CD4-positive, alpha-beta memory T cell (primary cell): ENCODE results near the gene KCNH6. TPM values are rescaled to one million over a fixed set of nuclear protein-coding genes. Genes with fewer than 3 reads are reported as not detected.

ENCODE experiments used
- CTCF ChIA-PET: fragments of 350-600 bp; sonication (Branson Sonifier 250); formaldehyde crosslinking; loops from one replicate; lab custom pipeline; 2021; ENCODE audit warnings: inconsistent platforms; ENCODE audit not compliant: partially characterized antibody; lab: Charles Lee
- POLR2A ChIA-PET: fragments of 350-600 bp; sonication (Branson Sonifier 250); formaldehyde crosslinking; loops from one replicate; lab custom pipeline; 2021; ENCODE audit not compliant: partially characterized antibody; lab: Charles Lee
- DNase-seq, 5 donors: peaks; one replicate each; pipeline versions ENCODE4 v3.0.0 to v3.0.0-alpha.2; 2020 to 2022; ENCODE audit warnings: mixed read lengths in 1 of 5
- H3K27ac ChIP-seq: one replicate; pipeline ENCODE4 v1.7.0; 2013; ENCODE audit warnings: low read depth, low read length
- H3K27me3 ChIP-seq: 2 replicates; pipeline ENCODE4 v1.7.0; 2013; ENCODE audit warnings: mild to moderate bottlenecking, low read length, moderate library complexity; ENCODE audit not compliant: insufficient read depth
- H3K36me3 ChIP-seq: 2 replicates; pipeline ENCODE4 v1.7.0; 2013; ENCODE audit warnings: mild to moderate bottlenecking, low read length, moderate library complexity; ENCODE audit not compliant: insufficient read depth
- H3K4me1 ChIP-seq: 2 replicates; pipeline ENCODE4 v1.7.0; 2013; ENCODE audit warnings: mild to moderate bottlenecking, low read length, moderate library complexity; ENCODE audit not compliant: insufficient read depth
- H3K4me3 ChIP-seq, 2 donors: one replicate each; pipeline ENCODE4 v1.7.0; 2013; ENCODE audit warnings: low read length in 2 of 2, mild to moderate bottlenecking in 1 of 2
- H3K9me3 ChIP-seq, 2 donors: one replicate each; pipeline ENCODE4 v1.7.0; 2013; ENCODE audit warnings: low read length in 2 of 2, control low read depth in 1 of 2; ENCODE audit not compliant: control insufficient read depth in 1 of 2
- H3K27ac Mint-ChIP-seq, 7 donors: one replicate each; pipeline ENCODE4 v1.8.0; 2020 to 2021; ENCODE audit warnings: mixed read lengths in 7 of 7, mild to moderate bottlenecking in 6 of 7, inconsistent platforms in 3 of 7, moderate library complexity in 3 of 7
- H3K27me3 Mint-ChIP-seq, 2 donors: one replicate each; pipeline ENCODE4 v1.8.0; 2020 to 2021; ENCODE audit warnings: mixed read lengths in 2 of 2
- H3K36me3 Mint-ChIP-seq, 2 donors: one replicate each; pipeline ENCODE4 v1.8.0; 2020 to 2021; ENCODE audit warnings: mixed read lengths in 2 of 2, inconsistent platforms in 1 of 2, mild to moderate bottlenecking in 1 of 2
- H3K4me1 Mint-ChIP-seq, 4 donors: one replicate each; pipeline ENCODE4 v1.8.0; 2020 to 2021; ENCODE audit warnings: mixed read lengths in 4 of 4, mild to moderate bottlenecking in 1 of 4
- H3K4me3 Mint-ChIP-seq, 8 donors: one replicate each; pipeline ENCODE4 v1.8.0; 2020 to 2021; ENCODE audit warnings: mixed read lengths in 8 of 8, mild to moderate bottlenecking in 7 of 8, moderate library complexity in 6 of 8, inconsistent platforms in 3 of 8
- H3K9me3 Mint-ChIP-seq, 8 donors: one replicate each; pipeline ENCODE4 v1.8.0; 2020 to 2021; ENCODE audit warnings: mixed read lengths in 8 of 8, mild to moderate bottlenecking in 5 of 8, inconsistent platforms in 3 of 8, moderate library complexity in 1 of 8
- intact Hi-C: fragments of 100-400 bp; cut with micrococcal nuclease; formaldehyde crosslinking; loops from one replicate; pipeline ENCODE4 v1.15.1; 2023
- polyA plus RNA-seq, 2 donors: library from polyadenylated mRNA; unstranded; fragments of 300-500 nt; fragmentation: Illumina TruSeq; gene quantifications; one replicate each; pipeline ENCODE4 v1.2.3, GENCODE V29; 2021
- total RNA-seq, 2 experiments: library from RNA; stranded (reverse); gene quantifications; one replicate each; pipeline ENCODE4 v1.2.3, GENCODE V29; 2021

The KCNH6 gene
- total and polyA plus RNA-seq, 4 experiments from 2014 or later: not detected

DNA sequence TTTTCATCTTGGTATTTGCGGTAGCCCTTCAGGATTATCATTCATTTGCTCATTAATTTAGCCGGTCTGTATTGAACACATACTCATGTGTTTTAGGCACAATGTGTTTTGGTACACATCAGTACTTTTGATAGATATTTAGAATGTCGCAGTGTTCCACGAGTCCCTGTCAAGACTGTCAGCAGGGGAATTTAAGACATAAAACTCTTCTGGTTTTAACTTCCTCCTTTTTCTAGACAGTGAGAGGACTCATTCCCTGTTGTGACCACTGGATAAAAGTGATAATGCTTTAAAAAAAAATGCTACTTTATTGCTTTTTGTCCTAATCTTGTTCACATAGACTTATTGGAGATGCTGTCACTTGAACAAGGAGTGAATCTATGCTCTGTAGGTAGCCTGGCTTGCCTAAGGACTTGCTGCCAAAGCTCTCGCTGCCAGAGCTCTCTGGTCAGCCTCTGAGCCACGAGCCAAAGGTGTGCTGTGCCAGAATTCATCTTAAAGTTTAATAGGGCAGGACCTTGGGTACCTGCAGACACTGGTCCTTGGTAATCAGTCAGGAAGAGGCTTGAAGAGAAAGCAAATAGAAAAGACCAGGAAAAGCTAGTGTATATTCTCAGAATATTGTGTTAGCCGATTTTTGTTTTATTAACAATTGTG lies 32.5 kb downstream of the KCNH6 start:
- DNase-seq: no peak
- Histone ChIP-seq H3K9me3 (no peaks in the 10 kb centered on the region), H3K4me1 (peaks cover 59% of the 10 kb centered on the region), H3K36me3 (no peaks in the 10 kb centered on the region), H3K27ac (no peak overlapping the region), H3K27me3 (no peaks in the 10 kb centered on the region), H3K4me3 (no peak overlapping the region)
- Mint-ChIP-seq H3K4me1 (peaks cover 53 to 85% (median 68%) of the 10 kb centered on the region in 4 donors), H3K9me3 (no peaks in the 10 kb centered on the region), H3K27me3 (no peaks in the 10 kb centered on the region), H3K27ac (peak overlapping the region in 3 of 7 donors; percentile 19 to 72 (median 22)), H3K4me3 (peak overlapping the region in 1 of 8 donors; percentile 52), H3K36me3 (peaks cover 12 to 24% of the 10 kb centered on the region in 2 donors)
- POLR2A ChIA-PET: interaction anchor here (0.9 kb wide), 1 partner anchor 56 kb away, joined by 3 read pairs; no protein-coding TSS in a partner anchor
- intact Hi-C loops: no loop called here
- CTCF ChIA-PET: no interaction called here

DNA sequence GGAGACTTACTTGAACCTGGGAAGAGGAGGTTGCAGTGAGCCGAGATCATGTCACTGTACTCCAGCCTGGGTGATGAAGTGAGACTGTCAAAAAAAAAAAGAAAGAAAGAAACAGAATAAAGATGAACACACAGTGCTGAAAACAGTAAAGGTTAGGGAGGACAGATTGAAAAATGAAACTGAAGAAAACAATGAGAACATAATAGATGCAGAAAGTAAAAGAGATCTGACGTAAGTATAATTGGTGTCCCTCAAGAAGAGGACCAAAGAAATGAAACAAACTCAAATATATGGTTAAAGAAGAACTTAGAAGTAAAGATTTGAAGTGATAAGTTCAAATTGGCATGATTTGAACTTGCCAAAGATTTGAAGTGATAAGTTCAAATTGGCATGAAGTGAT lies 34.3 kb downstream of the KCNH6 start:
- ChIA-PET POLR2A (no interaction called here), CTCF (no interaction called here)
- Mint-ChIP-seq H3K36me3 (peaks cover 12 to 17% of the 10 kb centered on the region in 2 donors), H3K4me3 (peak overlapping the region in 1 of 8 donors; percentile 63), H3K4me1 (peaks cover 54 to 91% (median 69%) of the 10 kb centered on the region in 4 donors), H3K27ac (peak overlapping the region in 4 of 7 donors; percentile 5 to 48 (median 22)), H3K9me3 (no peaks in the 10 kb centered on the region), H3K27me3 (no peaks in the 10 kb centered on the region)
- H3K9me3 ChIP-seq: no peaks in the 10 kb centered on the region
- H3K27me3 ChIP-seq: no peaks in the 10 kb centered on the region
- no peak for DNase-seq
- no peaks in the 10 kb centered on the region for H3K36me3 ChIP-seq
- no peak overlapping the region for H3K27ac ChIP-seq
- H3K4me3 ChIP-seq: no peak overlapping the region
- peaks cover 70% of the 10 kb centered on the region for H3K4me1 ChIP-seq
- intact Hi-C loops: no loop called here

DNA sequence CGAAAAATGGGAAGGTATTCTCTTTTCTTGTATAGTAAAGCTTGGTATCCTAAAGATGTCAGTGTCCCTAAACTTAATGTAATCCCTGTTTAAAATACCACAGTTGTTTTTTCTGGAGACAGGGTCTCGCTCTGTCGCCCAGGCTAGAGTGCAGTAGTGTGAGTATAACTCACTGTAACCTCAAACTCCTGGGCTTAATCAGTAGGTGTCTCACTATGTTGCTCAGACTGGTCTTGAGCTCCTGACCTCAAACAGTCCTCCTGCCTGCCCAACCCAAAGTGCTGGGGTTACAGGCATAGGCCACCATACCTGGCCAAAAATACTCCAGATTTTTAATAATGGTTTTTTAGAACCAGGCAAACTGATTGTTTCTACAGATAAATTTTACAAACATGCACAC lies 35.3 kb downstream of the KCNH6 start:
- Mint-ChIP-seq H3K36me3 (peaks cover 8 to 10% of the 10 kb centered on the region in 2 donors), H3K27me3 (no peaks in the 10 kb centered on the region), H3K27ac (no peak overlapping the region), H3K4me3 (no peak overlapping the region), H3K9me3 (no peaks in the 10 kb centered on the region), H3K4me1 (peaks cover 53 to 91% (median 67%) of the 10 kb centered on the region in 4 donors)
- Histone ChIP-seq H3K27ac (no peak overlapping the region), H3K27me3 (no peaks in the 10 kb centered on the region), H3K4me3 (no peak overlapping the region), H3K36me3 (no peaks in the 10 kb centered on the region), H3K4me1 (peaks cover 68% of the 10 kb centered on the region), H3K9me3 (no peaks in the 10 kb centered on the region)
- intact Hi-C loops: no loop called here
- ChIA-PET POLR2A (no interaction called here), CTCF (no interaction called here)
- DNase-seq: no peak

DNA sequence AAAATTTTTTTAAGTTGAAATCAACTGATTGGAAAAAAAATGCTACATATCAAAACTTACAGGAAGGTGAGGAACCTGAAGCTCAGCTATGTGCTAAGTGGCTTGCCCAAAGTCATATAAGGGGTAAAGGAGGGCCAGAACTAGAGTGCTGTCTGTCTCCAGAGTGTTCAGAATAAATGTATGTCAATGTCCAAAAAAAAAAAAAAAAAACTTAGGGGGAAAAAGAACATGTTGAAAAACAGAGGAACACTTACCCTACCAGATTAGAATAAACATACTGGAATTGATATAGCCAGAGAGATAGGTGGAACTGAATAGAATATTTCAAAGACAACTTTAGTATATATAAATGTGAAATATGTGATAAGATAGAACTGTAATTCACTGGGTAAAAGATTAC lies 38.7 kb downstream of the KCNH6 start:
- ChIA-PET POLR2A (interaction anchor here (3.1 kb wide), 1 partner anchor 11 kb away, joined by 11 read pairs; the partner anchor contains the start of gene DCAF7), CTCF (interaction anchor here (0.9 kb wide), 1 partner anchor 10 kb away, joined by 3 read pairs; no protein-coding TSS in a partner anchor)
- H3K4me3 ChIP-seq: no peak overlapping the region
- H3K36me3 Mint-ChIP-seq: peaks cover 7 to 10% of the 10 kb centered on the region in 2 donors
- no peaks in the 10 kb centered on the region for H3K27me3 ChIP-seq
- H3K9me3 ChIP-seq: no peaks in the 10 kb centered on the region
- peak overlapping the region in 3 of 7 donors; percentile 11 to 68 (median 38) for H3K27ac Mint-ChIP-seq
- intact Hi-C loops: no loop called here
- DNase-seq: no peak
- H3K36me3 ChIP-seq: no peaks in the 10 kb centered on the region
- H3K27ac ChIP-seq: no peak overlapping the region
- peak overlapping the region in 2 of 8 donors; percentile 5 to 31 for H3K4me3 Mint-ChIP-seq
- peaks cover 43% of the 10 kb centered on the region for H3K4me1 ChIP-seq
- H3K9me3 Mint-ChIP-seq: no peaks in the 10 kb centered on the region
- no peaks in the 10 kb centered on the region for H3K27me3 Mint-ChIP-seq
- H3K4me1 Mint-ChIP-seq: peaks cover 44 to 79% (median 60%) of the 10 kb centered on the region in 4 donors

DNA sequence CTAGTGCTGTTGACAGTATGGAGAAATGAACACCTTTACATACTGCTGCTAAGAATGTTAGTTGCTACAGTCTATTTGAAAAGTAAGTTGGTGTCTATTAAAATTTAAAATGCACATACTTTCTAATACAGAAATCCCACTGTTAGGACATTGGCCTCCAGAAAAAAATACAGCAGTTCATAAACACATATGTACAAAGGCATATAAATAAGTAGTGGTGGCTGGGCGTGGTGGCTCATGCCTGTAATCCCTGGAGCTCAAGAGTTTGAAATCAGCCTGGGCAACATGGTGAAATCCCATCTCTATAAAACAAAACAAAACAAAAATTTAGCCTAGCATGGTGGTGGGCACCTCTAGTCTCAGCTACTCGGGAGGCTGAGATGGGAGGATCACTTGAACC lies 40.2 kb downstream of the KCNH6 start:
- CTCF ChIA-PET: interaction anchor here (1.5 kb wide), 1 partner anchor 48 kb away, joined by 5 read pairs; no protein-coding TSS in a partner anchor
- H3K27ac Mint-ChIP-seq: peak overlapping the region in 3 of 7 donors; percentile 41 to 59 (median 46)

DNA sequence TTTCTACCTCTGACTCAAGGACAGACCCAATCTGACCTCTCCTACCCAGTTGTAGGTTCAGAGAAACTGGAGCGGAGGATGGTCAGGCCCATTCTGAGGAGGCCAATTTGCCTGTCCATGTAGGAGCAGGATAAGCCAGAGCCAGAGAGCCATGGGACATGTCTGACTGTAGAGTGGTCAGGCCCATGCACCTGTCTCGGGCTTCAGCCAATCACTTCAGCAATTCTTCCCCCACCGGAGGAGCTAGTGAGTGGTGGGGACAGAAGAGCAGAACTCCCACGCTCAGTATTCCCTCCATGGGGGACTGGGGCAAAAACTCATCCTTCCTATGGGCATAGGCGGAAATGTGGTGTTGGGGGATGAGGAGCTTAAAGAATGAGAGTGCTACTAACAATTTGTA lies 41.4 kb downstream of the KCNH6 start:
- DNase-seq: no peak
- Mint-ChIP-seq H3K27ac (peak overlapping the region in 4 of 7 donors; percentile 8 to 79 (median 36)), H3K4me1 (peaks cover 42 to 80% (median 61%) of the 10 kb centered on the region in 4 donors), H3K4me3 (no peak overlapping the region), H3K27me3 (no peaks in the 10 kb centered on the region), H3K9me3 (no peaks in the 10 kb centered on the region), H3K36me3 (peaks cover 0 to 15% of the 10 kb centered on the region in 2 donors)
- H3K27ac ChIP-seq: no peak overlapping the region
- no peaks in the 10 kb centered on the region for H3K36me3 ChIP-seq
- no peaks in the 10 kb centered on the region for H3K9me3 ChIP-seq
- peaks cover 43% of the 10 kb centered on the region for H3K4me1 ChIP-seq
- POLR2A ChIA-PET: interaction anchor here (0.8 to 1.1 kb wide), 2 partner anchors 15 to 21 kb away, joined by 3 read pairs; no protein-coding TSS in a partner anchor
- H3K27me3 ChIP-seq: no peaks in the 10 kb centered on the region
- intact Hi-C loops: no loop called here
- H3K4me3 ChIP-seq: no peak overlapping the region
- CTCF ChIA-PET: interaction anchor here (1.2 to 1.5 kb wide), 2 partner anchors 14 to 31 kb away, joined by 3 to 12 read pairs; partner anchors contain the start of gene DCAF7

More for the DNA sequence above, 40.2 kb downstream of the KCNH6 start:
- Histone ChIP-seq H3K4me1 (peaks cover 40% of the 10 kb centered on the region), H3K36me3 (no peaks in the 10 kb centered on the region), H3K4me3 (no peak overlapping the region), H3K27me3 (no peaks in the 10 kb centered on the region), H3K9me3 (no peaks in the 10 kb centered on the region), H3K27ac (no peak overlapping the region)
- H3K9me3 Mint-ChIP-seq: no peaks in the 10 kb centered on the region
- no peak overlapping the region for H3K4me3 Mint-ChIP-seq
- peaks cover 0 to 11% of the 10 kb centered on the region in 2 donors for H3K36me3 Mint-ChIP-seq
- H3K27me3 Mint-ChIP-seq: no peaks in the 10 kb centered on the region
- POLR2A ChIA-PET: no interaction called here
- DNase-seq: no peak
- intact Hi-C loops: no loop called here
- H3K4me1 Mint-ChIP-seq: peaks cover 39 to 81% (median 58%) of the 10 kb centered on the region in 4 donors

DNA sequence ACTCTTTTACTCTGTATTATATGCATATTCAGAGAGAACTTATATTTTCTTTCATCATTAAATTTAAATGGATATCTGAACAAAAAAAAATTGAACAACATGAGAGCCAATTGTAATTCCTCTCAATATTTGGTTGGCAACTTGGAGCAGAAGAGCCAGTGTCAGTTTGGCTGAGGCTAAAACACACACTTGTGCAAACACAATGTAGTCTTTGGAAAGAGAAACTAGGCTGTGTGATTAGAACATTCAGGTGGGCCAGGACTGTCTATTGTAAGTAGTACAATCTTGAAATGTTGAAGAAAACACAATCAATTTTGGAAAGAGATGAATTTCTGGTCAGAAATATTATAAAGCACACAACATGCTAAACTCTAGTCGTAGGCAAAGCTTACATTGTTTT lies 44.1 kb downstream of the KCNH6 start:
- intact Hi-C loops: no loop called here
- POLR2A ChIA-PET: no interaction called here
- no peak overlapping the region for H3K27ac ChIP-seq
- peaks cover 38 to 76% (median 57%) of the 10 kb centered on the region in 4 donors for H3K4me1 Mint-ChIP-seq
- H3K36me3 ChIP-seq: no peaks in the 10 kb centered on the region
- no peak overlapping the region for H3K27ac Mint-ChIP-seq
- H3K4me3 ChIP-seq: no peak overlapping the region
- H3K9me3 ChIP-seq: no peaks in the 10 kb centered on the region
- H3K27me3 Mint-ChIP-seq: no peaks in the 10 kb centered on the region
- peaks cover 0 to 16% of the 10 kb centered on the region in 2 donors for H3K36me3 Mint-ChIP-seq
- H3K9me3 Mint-ChIP-seq: no peaks in the 10 kb centered on the region
- CTCF ChIA-PET: no interaction called here
- H3K27me3 ChIP-seq: no peaks in the 10 kb centered on the region
- no peak for DNase-seq
- peaks cover 26% of the 10 kb centered on the region for H3K4me1 ChIP-seq
- H3K4me3 Mint-ChIP-seq: no peak overlapping the region
